HepG2 (cell line): ENCODE measurements around the gene ALDH1A1. TPM values are rescaled to one million over a fixed set of nuclear protein-coding genes. Genes with fewer than 3 reads are reported as not detected.

Experiments
- ATAC-seq: fragments of 200-7000 bp; cut with Tn5 transposase; 3 replicates; pipeline ENCODE4 v1.9.1; 2020; ENCODE audit warnings: mild to moderate bottlenecking, moderate library complexity
- BruUV-seq: library from RNA; stranded (reverse); fragments of 400-500 nt; replicated peaks from 2 replicates; lab custom pipeline; 2021; lab: Mats Ljungman, UMichigan
- CTCF ChIA-PET: fragments of 300-600 bp; formaldehyde crosslinking; extraction: SDS; loops from one replicate; lab custom pipeline; 2021; ENCODE audit warnings: low total read pairs, inconsistent platforms, low intra/inter-chr PET ratio; lab: Yijun Ruan, JAX
- POLR2A ChIA-PET: fragments of 350-600 bp; sonication (Branson Sonifier 250); formaldehyde crosslinking; loops from one replicate; lab custom pipeline; 2020; ENCODE audit warnings: antibody characterized with exemption, inconsistent platforms; lab: Yijun Ruan, JAX
- DNase-seq: peaks from one replicate; pipeline ENCODE4 v3.0.0-alpha.2; 2015; ENCODE audit warnings: low spot score
- FAIRE-seq: peaks from 3 replicates; lab custom pipeline; 2011; peaks lifted over from hg19 to GRCh38; lab: Jason Lieb, UNC
- H2AFZ ChIP-seq: one replicate; pipeline ENCODE4 v1.6.1; 2011; ENCODE audit warnings: low read length, inconsistent platforms
- H3K27ac ChIP-seq: fragments of 300-600 bp; 3 replicates; pipeline ENCODE4 v1.8.0; 2011; ENCODE audit warnings: mixed run types, mild to moderate bottlenecking, mixed read lengths, low read length, inconsistent platforms; ENCODE audit not compliant: insufficient read depth; ENCODE audit errors: extremely low read length
- H3K27me3 ChIP-seq, 2 experiments: fragments of 200-600 bp in 1 of 2; 2 replicates in 1 of 2; 3 replicates in 1 of 2; pipeline versions ENCODE4 v1.6.0 to v1.8.0; 2011; ENCODE audit warnings: low read length in 2 of 2, mild to moderate bottlenecking in 2 of 2, moderate library complexity in 2 of 2, inconsistent platforms in 1 of 2; ENCODE audit not compliant: insufficient read depth in 2 of 2, control insufficient read depth in 1 of 2
- H3K36me3 ChIP-seq, 2 experiments: fragments of 200-600 bp in 1 of 2; replicated peaks in 1 of 2; 2 replicates in 1 of 2; 3 replicates in 1 of 2; pipeline versions ENCODE4 v1.5.1 to v1.8.0; 2011; ENCODE audit warnings: low read length in 2 of 2, inconsistent platforms in 1 of 2; ENCODE audit not compliant: insufficient read depth in 2 of 2, control insufficient read depth in 1 of 2
- H3K4me1 ChIP-seq: 2 replicates; pipeline ENCODE4 v1.5.1; 2012; ENCODE audit warnings: low read length, inconsistent platforms; ENCODE audit not compliant: insufficient read depth
- H3K4me2 ChIP-seq: 2 replicates; pipeline ENCODE4 v1.6.0; 2011; ENCODE audit warnings: low read depth, low read length, inconsistent platforms
- H3K4me3 ChIP-seq, 3 experiments: fragments of 200-600 bp in 1 of 3; sonication (generic), shearing (Covaris generic) in 1 of 3; replicated peaks in 1 of 3; 2 replicates each; pipeline ENCODE4 v1.5.1; 2011 to 2016; ENCODE audit warnings: low read length in 3 of 3, inconsistent platforms in 2 of 3, low read depth in 2 of 3, mild to moderate bottlenecking in 2 of 3, control low read depth in 1 of 3, mixed read lengths in 1 of 3; ENCODE audit not compliant: insufficient read depth in 1 of 3
- H3K79me2 ChIP-seq: one replicate; pipeline ENCODE4 v1.6.1; 2011; ENCODE audit warnings: low read length, inconsistent platforms; ENCODE audit not compliant: insufficient read depth
- H3K9ac ChIP-seq: 2 replicates; pipeline ENCODE4 v1.6.0; 2011; ENCODE audit warnings: mild to moderate bottlenecking, low read depth, low read length, inconsistent platforms; ENCODE audit not compliant: insufficient read depth
- H3K9me3 ChIP-seq: 2 replicates; pipeline ENCODE4 v1.5.1; 2012; ENCODE audit warnings: mild to moderate bottlenecking, low read length
- H4K20me1 ChIP-seq: 2 replicates; pipeline ENCODE4 v1.6.0; 2011; ENCODE audit warnings: inconsistent platforms, mild to moderate bottlenecking, low read length, moderate library complexity; ENCODE audit not compliant: insufficient read depth
- GATAD1 ChIP-seq: IDR thresholded peaks from 2 replicates; pipeline ENCODE4 v1.6.1; 2016; ENCODE audit warnings: missing genetic modification reagents, missing compliant biosample characterization
- MXD3 ChIP-seq: IDR thresholded peaks from 2 replicates; pipeline ENCODE4 v1.6.1; 2016; ENCODE audit warnings: mild to moderate bottlenecking, missing biosample characterization, missing genetic modification reagents
- YY1 ChIP-seq: IDR thresholded peaks from 2 replicates; pipeline ENCODE4 v1.6.1; 2011; ENCODE audit warnings: low read length, low read depth, moderate library complexity, mild to moderate bottlenecking; ENCODE audit not compliant: insufficient read depth, insufficient replicate concordance
- ZNF12 ChIP-seq: sonication (generic); formaldehyde crosslinking; IDR thresholded peaks from 2 replicates; pipeline ENCODE4 v1.5.0; 2020; ENCODE audit warnings: missing genetic modification reagents
- ZNF275 ChIP-seq: sonication (generic); formaldehyde crosslinking; IDR thresholded peaks from 2 replicates; pipeline ENCODE4 v1.8.0; 2022; ENCODE audit warnings: missing genetic modification reagents, mild to moderate bottlenecking, inconsistent platforms, borderline replicate concordance
- ZNF34 ChIP-seq: sonication (generic); formaldehyde crosslinking; IDR thresholded peaks from 2 replicates; pipeline ENCODE4 v1.4.0; 2020; ENCODE audit warnings: mild to moderate bottlenecking, missing genetic modification reagents, borderline replicate concordance
- ZNF407 ChIP-seq: sonication (generic); formaldehyde crosslinking; IDR thresholded peaks from one replicate; pipeline ENCODE4 v1.5.1; 2020; ENCODE audit warnings: mild to moderate bottlenecking, missing genetic modification reagents; ENCODE audit errors: not compliant biosample characterization
- ZNF431 ChIP-seq: sonication (generic); formaldehyde crosslinking; IDR thresholded peaks from 2 replicates; pipeline ENCODE4 v1.9.0; 2022; ENCODE audit warnings: missing genetic modification reagents, low read depth, mild to moderate bottlenecking, borderline replicate concordance
- ZSCAN30 ChIP-seq: sonication (generic); formaldehyde crosslinking; IDR thresholded peaks from 2 replicates; pipeline ENCODE4 v1.5.0; 2020; ENCODE audit warnings: mild to moderate bottlenecking, missing genetic modification reagents
- WGBS: methylation state at CpG from one replicate; pipeline ENCODE4 v1.1.6; 2017; ENCODE audit warnings: low lambda C conversion rate; 5-methylcytosine and 5-hydroxymethylcytosine counted together
- in situ Hi-C: cut with HindIII; loops from 2 replicates; pipeline ENCODE4 v1.10.0; 2017; ENCODE audit warnings: low pct_unique_long_range_greater_than_20kb; ENCODE audit not compliant: extremely low pct_ligation_motif_present
- intact Hi-C: fragments of 100-400 bp; cut with micrococcal nuclease; formaldehyde crosslinking; loops from one replicate; pipeline ENCODE4 v1.10.0; 2022; ENCODE audit not compliant: unreplicated experiment
- polyA plus RNA-seq, 8 experiments: library from polyadenylated mRNA; depleted of rRNA in 3 of 8; stranded (reverse) in 7 of 8; unstranded in 1 of 8; fragments of >200 nt; fragmentation: Illumina TruSeq in 4 of 8; extraction: Trizol in 4 of 8; gene quantifications; 2 replicates each; pipeline versions ENCODE4 v1.2.1 to v1.2.3, GENCODE V29; 2011 to 2016; ENCODE audit warnings: low read depth in 4 of 8, missing spikeins in 1 of 8, mixed read lengths in 1 of 8; ENCODE audit not compliant: insufficient read depth in 1 of 8
- total RNA-seq, 5 experiments: library from RNA; depleted of rRNA; stranded (reverse); fragments of >200 nt; fragmentation: Illumina TruSeq; extraction: Trizol; gene quantifications; 2 replicates each; pipeline ENCODE4 v1.2.3, GENCODE V29; 2016; ENCODE audit warnings: low read depth in 1 of 5

The ALDH1A1 gene
- total and polyA plus RNA-seq, 2 of the 13 experiments (the other 11 are each of a cell fraction or from before 2014, with no cell fraction given): 88.2 to 439 TPM

- H3K27ac ChIP-seq: no peak overlapping the region
- no peak overlapping the region for H3K4me3 ChIP-seq
- H3K79me2 ChIP-seq: peaks cover 30% of the 10 kb centered on the region
- ChIA-PET CTCF (no interaction called here), POLR2A (no interaction called here)
- 94% methylated on average over 3 of the region's 3 CpGs for WGBS
- no TSS peak for BruUV-seq
- H3K4me2 ChIP-seq: no peak overlapping the region
- H4K20me1 ChIP-seq: no peaks in the 10 kb centered on the region; the same call in 1 of the 2 replicates
- in situ Hi-C loops: no loop called here
- no peak overlapping the region for H2AFZ ChIP-seq
- peaks cover 11 to 50% of the 10 kb centered on the region in 2 experiments; a peak in 4 of 5 replicates for H3K36me3 ChIP-seq
- H3K9ac ChIP-seq: no peak overlapping the region
- intact Hi-C loops: no loop called here
- H3K27me3 ChIP-seq: no peaks in the 10 kb centered on the region
- ATAC-seq: no peak
- TF ChIP-seq ZNF431: no peak
- TF ChIP-seq ZNF12: no peak
- no peak for TF ChIP-seq ZNF275
- TF ChIP-seq GATAD1 (CRISPR knock-in tag): no peak
- TF ChIP-seq YY1: no peak
- no peak for TF ChIP-seq ZSCAN30
- no peak for TF ChIP-seq MXD3 (CRISPR knock-in tag)
- no peak for TF ChIP-seq ZNF34 (CRISPR knock-in tag)
- TF ChIP-seq ZNF407: no peak
- peaks cover 41% of the 10 kb centered on the region for H3K4me1 ChIP-seq
- FAIRE-seq: no peak
- DNase-seq: no peak
- H3K9me3 ChIP-seq: no peaks in the 10 kb centered on the region
Measured at GRCh38 chr9:72932619-72933018, 20.2 kb downstream of the ALDH1A1 start.
